ENCODE data around the gene RNU1-3.

RNU1-3 gene

DNA sequence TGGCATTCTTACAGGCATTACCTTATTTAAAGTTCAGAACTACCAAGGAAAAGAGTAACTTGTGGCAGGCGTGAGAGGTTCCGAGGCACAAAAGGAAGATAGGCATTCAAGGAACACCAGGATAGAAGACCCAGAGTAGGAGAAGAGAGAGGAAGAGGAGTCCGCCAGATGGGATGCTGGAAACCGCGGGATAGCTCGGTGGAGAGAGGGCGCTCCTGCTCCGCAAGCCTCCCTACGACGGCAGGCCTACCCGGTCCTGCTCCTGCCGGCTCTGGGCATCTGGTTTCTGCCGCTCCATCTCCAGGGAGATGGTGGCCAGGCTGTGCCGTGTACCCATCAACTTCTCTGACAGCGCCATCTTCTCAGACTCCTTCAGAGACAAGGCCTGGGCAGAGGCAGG, 48.0 kb downstream of the RNU1-3 start:
- H3K27me3 ChIP-seq (ENCODE audit: low read depth, low read length): peaks cover 7% of the 10 kb centered on the region
- TF ChIP-seq, protein P1, sequence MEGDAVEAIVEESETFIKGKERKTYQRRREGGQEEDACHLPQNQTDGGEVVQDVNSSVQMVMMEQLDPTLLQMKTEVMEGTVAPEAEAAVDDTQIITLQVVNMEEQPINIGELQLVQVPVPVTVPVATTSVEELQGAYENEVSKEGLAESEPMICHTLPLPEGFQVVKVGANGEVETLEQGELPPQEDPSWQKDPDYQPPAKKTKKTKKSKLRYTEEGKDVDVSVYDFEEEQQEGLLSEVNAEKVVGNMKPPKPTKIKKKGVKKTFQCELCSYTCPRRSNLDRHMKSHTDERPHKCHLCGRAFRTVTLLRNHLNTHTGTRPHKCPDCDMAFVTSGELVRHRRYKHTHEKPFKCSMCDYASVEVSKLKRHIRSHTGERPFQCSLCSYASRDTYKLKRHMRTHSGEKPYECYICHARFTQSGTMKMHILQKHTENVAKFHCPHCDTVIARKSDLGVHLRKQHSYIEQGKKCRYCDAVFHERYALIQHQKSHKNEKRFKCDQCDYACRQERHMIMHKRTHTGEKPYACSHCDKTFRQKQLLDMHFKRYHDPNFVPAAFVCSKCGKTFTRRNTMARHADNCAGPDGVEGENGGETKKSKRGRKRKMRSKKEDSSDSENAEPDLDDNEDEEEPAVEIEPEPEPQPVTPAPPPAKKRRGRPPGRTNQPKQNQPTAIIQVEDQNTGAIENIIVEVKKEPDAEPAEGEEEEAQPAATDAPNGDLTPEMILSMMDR (IDR thresholded peaks at IDR 0.05; ENCODE audit: low read depth, low read length): no peak
- TF ChIP-seq EZH2phosphoT487 (IDR thresholded peaks at IDR 0.05; ENCODE audit: low read depth): no peak
- no peaks in the 10 kb centered on the region for H3K79me2 ChIP-seq (ENCODE audit: low read length)
- H3K4me1 ChIP-seq (ENCODE audit: low read length): peaks cover 6% of the 10 kb centered on the region
- peaks cover 2% of the 10 kb centered on the region for H3K36me3 ChIP-seq (replicated peaks; ENCODE audit: low read depth, low read length)
- no peak overlapping the region for H2AFZ ChIP-seq (ENCODE audit: low read depth, low read length)
- no peak overlapping the region for H3K4me2 ChIP-seq (ENCODE audit: low read length)
- no peak overlapping the region for H3K4me3 ChIP-seq (ENCODE audit: low read length)
- no peaks in the 10 kb centered on the region for H4K20me1 ChIP-seq (ENCODE audit: insufficient read depth, low read length)
- H3K9me3 ChIP-seq (ENCODE audit: insufficient read depth, low read length): no peaks in the 10 kb centered on the region
- H3K9ac ChIP-seq (ENCODE audit: low read length): no peak overlapping the region
- H3K27ac ChIP-seq (ENCODE audit: low read length): no peak overlapping the region

DNA sequence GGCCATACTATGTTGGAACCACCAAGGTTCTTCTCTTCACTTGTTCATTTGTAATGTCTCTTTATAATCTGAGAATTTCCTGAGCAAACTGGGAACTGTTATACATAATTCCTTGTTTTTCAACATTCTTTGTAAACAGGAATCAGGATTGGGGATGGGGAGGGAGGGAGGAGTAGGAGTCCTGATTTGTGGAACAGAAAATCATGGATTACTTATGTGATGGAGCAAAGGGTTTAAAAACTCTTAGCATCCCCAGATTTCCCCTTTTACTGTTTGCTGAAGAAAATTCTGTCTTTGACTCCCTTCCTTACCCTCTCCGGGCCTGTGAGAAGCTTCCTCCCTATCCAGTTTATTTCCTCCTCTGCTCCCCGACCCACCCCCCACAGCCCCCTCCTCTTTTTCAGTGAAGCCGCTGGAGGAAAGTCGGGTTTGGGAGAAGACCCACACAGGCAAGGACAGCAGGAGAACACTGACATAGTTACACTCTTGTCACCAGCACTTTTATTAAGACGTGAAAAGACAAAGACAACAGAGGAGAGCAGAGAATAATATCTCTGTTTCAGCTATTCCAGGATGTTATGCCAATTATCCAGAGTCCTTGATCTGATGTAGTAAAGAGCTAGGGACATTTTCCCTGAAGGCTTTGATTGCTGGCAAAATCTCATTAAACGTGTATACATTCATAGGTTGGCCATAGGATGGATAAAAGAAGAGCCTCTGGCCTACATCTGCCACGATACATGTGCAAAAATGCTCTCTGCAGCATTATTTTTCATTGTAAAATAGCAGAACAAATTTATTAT, 48.8 kb downstream of the RNU1-3 start:
- H3K36me3 ChIP-seq (replicated peaks; ENCODE audit: low read depth, low read length): peaks cover 2% of the 10 kb centered on the region
- no peak overlapping the region for H3K27ac ChIP-seq (ENCODE audit: low read length)
- no peak overlapping the region for H3K9ac ChIP-seq (ENCODE audit: low read length)

DNA sequence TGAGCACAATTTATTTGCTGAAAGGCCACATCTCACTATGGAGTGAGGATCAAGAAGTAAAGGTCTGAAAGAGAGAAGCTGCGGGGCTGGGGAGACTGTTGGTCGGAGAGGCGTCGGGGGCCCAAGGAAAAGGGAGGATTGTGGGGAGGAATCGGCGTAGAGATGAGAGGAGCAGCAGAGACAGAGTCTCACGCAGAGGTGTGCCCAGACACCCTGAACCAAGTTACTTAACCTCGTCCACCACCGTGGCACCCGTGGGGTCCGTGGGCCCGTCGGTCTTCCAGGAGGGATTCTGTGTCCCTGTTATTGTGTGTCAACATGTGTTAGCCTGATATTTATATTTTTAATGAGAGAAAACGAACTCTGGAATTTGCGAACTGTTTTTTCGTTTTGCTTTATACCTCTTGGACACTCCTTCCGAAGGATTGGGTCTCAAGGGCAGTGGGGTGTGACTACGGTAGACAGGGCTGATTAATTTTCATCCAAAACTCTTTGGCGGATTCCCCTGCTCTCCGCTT, 49.6 kb downstream of the RNU1-3 start:
- Histone ChIP-seq H3K79me2 (ENCODE audit: low read length) (no peaks in the 10 kb centered on the region), H3K4me1 (ENCODE audit: low read length) (peaks cover 12% of the 10 kb centered on the region), H3K4me2 (ENCODE audit: low read length) (no peak overlapping the region), H3K9ac (ENCODE audit: low read length) (no peak overlapping the region), H3K27ac (ENCODE audit: low read length) (no peak overlapping the region), H2AFZ (ENCODE audit: low read depth, low read length) (no peak overlapping the region), H3K4me3 (ENCODE audit: low read length) (no peak overlapping the region), H3K9me3 (ENCODE audit: insufficient read depth, low read length) (no peaks in the 10 kb centered on the region), H3K36me3 (replicated peaks; ENCODE audit: low read depth, low read length) (peaks cover 2% of the 10 kb centered on the region), H3K27me3 (ENCODE audit: low read depth, low read length) (peaks cover 13% of the 10 kb centered on the region), H4K20me1 (ENCODE audit: insufficient read depth, low read length) (no peaks in the 10 kb centered on the region)
- TF ChIP-seq, protein P1 (IDR thresholded peaks at IDR 0.05; ENCODE audit: low read depth, low read length): no peak
- TF ChIP-seq EZH2phosphoT487 (IDR thresholded peaks at IDR 0.05; ENCODE audit: low read depth): no peak

More for the DNA sequence above, 48.8 kb downstream of the RNU1-3 start:
- no peak overlapping the region for H3K4me3 ChIP-seq (ENCODE audit: low read length)
- no peaks in the 10 kb centered on the region for H4K20me1 ChIP-seq (ENCODE audit: insufficient read depth, low read length)
- H3K79me2 ChIP-seq (ENCODE audit: low read length): no peaks in the 10 kb centered on the region
- no peaks in the 10 kb centered on the region for H3K9me3 ChIP-seq (ENCODE audit: insufficient read depth, low read length)
- H2AFZ ChIP-seq (ENCODE audit: low read depth, low read length): no peak overlapping the region
- H3K27me3 ChIP-seq (ENCODE audit: low read depth, low read length): peaks cover 7% of the 10 kb centered on the region
- no peak overlapping the region for H3K4me2 ChIP-seq (ENCODE audit: low read length)
- peaks cover 6% of the 10 kb centered on the region for H3K4me1 ChIP-seq (ENCODE audit: low read length)
- TF ChIP-seq EZH2phosphoT487 (IDR thresholded peaks at IDR 0.05; ENCODE audit: low read depth): no peak
- TF ChIP-seq, protein P1 (IDR thresholded peaks at IDR 0.05; ENCODE audit: low read depth, low read length): no peak
